ENCODE results near the gene PKDCC.

DNA sequence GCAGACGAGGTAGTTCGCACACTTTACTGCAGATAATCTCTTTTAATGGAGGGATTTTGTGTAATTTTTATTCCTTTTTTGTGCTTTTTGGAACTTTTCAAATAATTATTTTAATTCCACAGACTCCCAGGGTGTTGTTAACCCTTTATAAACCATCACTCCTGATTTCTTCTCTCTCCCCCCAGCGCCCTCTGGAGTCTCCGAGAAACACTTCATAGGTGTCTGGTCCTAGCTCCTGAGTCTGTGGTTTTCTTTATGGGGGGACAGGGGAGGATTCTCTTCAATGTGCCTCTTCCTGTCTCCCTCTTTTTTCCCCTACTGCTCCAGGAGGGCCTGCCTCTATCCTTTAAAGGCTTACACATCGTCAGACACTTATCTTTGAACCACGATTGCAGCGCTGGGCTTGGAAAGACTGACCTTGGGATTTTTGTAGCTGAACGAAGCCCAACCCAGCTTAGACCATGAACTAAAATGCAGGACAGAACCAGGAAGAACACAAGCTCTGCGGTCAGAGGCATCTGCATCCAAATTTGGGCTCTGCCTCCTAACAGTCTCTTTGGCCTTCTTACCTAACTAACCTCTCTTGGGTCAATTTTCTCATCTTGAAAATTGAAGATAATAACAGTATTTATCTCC lies 7.1 kb upstream of the PKDCC start:
- TF ChIP-seq, protein P1, sequence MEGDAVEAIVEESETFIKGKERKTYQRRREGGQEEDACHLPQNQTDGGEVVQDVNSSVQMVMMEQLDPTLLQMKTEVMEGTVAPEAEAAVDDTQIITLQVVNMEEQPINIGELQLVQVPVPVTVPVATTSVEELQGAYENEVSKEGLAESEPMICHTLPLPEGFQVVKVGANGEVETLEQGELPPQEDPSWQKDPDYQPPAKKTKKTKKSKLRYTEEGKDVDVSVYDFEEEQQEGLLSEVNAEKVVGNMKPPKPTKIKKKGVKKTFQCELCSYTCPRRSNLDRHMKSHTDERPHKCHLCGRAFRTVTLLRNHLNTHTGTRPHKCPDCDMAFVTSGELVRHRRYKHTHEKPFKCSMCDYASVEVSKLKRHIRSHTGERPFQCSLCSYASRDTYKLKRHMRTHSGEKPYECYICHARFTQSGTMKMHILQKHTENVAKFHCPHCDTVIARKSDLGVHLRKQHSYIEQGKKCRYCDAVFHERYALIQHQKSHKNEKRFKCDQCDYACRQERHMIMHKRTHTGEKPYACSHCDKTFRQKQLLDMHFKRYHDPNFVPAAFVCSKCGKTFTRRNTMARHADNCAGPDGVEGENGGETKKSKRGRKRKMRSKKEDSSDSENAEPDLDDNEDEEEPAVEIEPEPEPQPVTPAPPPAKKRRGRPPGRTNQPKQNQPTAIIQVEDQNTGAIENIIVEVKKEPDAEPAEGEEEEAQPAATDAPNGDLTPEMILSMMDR (optimal IDR thresholded peaks at IDR 0.05 in 1 of 3, IDR thresholded peaks at IDR 0.05 in 1 of 3, conservative IDR thresholded peaks at IDR 0.05 in 1 of 3; ENCODE audit: extremely low read depth in 1 of 3, insufficient read depth in 2 of 3, low read length in 3 of 3): no peak
- TF ChIP-seq EZH2 (IDR thresholded peaks at IDR 0.05; ENCODE audit: low read length): no peak

Data from keratinocyte (primary cell).